ENCODE data around the gene LRP1-AS.

- TF ChIP-seq, protein P1, sequence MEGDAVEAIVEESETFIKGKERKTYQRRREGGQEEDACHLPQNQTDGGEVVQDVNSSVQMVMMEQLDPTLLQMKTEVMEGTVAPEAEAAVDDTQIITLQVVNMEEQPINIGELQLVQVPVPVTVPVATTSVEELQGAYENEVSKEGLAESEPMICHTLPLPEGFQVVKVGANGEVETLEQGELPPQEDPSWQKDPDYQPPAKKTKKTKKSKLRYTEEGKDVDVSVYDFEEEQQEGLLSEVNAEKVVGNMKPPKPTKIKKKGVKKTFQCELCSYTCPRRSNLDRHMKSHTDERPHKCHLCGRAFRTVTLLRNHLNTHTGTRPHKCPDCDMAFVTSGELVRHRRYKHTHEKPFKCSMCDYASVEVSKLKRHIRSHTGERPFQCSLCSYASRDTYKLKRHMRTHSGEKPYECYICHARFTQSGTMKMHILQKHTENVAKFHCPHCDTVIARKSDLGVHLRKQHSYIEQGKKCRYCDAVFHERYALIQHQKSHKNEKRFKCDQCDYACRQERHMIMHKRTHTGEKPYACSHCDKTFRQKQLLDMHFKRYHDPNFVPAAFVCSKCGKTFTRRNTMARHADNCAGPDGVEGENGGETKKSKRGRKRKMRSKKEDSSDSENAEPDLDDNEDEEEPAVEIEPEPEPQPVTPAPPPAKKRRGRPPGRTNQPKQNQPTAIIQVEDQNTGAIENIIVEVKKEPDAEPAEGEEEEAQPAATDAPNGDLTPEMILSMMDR (IDR thresholded peaks at IDR 0.05), result no peak
- no peak for TF ChIP-seq EP300 (IDR thresholded peaks at IDR 0.05)
- TF ChIP-seq POLR2A (IDR thresholded peaks at IDR 0.05), result no peak
Observed at GRCh38 chr12:57098546-57098945, 48.9 kb downstream of the LRP1-AS start.

Data from tibial nerve (tissue), 4 donors.